ENCODE results near the gene PEAK1. TPM values are rescaled to one million over a fixed set of nuclear protein-coding genes. Genes with fewer than 3 reads are reported as not detected.

PEAK1 gene
- total RNA-seq, 4 donors from 2014 or later, result 51.1 to 82.2 (median 58.1) TPM

- H3K4me1 ChIP-seq, result peaks cover 0 to 12% (median 2%) of the 10 kb centered on the region in 4 donors
- TF ChIP-seq POLR2A (IDR thresholded peaks at IDR 0.05), result no peak
- TF ChIP-seq POLR2AphosphoS5 (IDR thresholded peaks at IDR 0.05), result no peak
- no peak for TF ChIP-seq CTCF (IDR thresholded peaks at IDR 0.05)
- no peak for TF ChIP-seq EP300 (IDR thresholded peaks at IDR 0.05; ENCODE audit: low read depth)
- DNase-seq, result no peak
- no peaks in the 10 kb centered on the region for H3K27me3 ChIP-seq
- no peak overlapping the region for H3K27ac ChIP-seq
- H3K4me3 ChIP-seq, result no peak overlapping the region
- in situ Hi-C loops (cut with MboI; ENCODE audit: low pct_ligation_motif_present in 1 of 4, low pct_unique_long_range_greater_than_20kb in 1 of 4, low sequenced_read_pairs in 3 of 4) (no loop called here), intact Hi-C loops (cut with DNase I; ENCODE audit: low total_unique reads) (no loop called here)
- no peaks in the 10 kb centered on the region for H3K36me3 ChIP-seq
- H3K9me3 ChIP-seq, result no peaks in the 10 kb centered on the region
- 87 to 88% methylated on average over 2 of the region's 2 CpGs for WGBS, 2 donors (ENCODE audit: low coverage in 1 of 2)
Measured at GRCh38 chr15:77305953-77306352, 114.0 kb downstream of the PEAK1 start.

- Histone ChIP-seq H3K36me3 (no peaks in the 10 kb centered on the region), H3K9me3 (no peaks in the 10 kb centered on the region), H3K27ac (no peak overlapping the region), H3K27me3 (no peaks in the 10 kb centered on the region), H3K4me3 (no peak overlapping the region), H3K4me1 (no peaks in the 10 kb centered on the region)
- WGBS, 2 donors (ENCODE audit: low coverage in 1 of 2), result 75 to 85% methylated on average over 2 of the region's 2 CpGs
- DNase-seq, result no peak
- intact Hi-C loops (cut with DNase I; ENCODE audit: low total_unique reads) (no loop called here), in situ Hi-C loops (cut with MboI; ENCODE audit: low pct_ligation_motif_present in 1 of 4, low pct_unique_long_range_greater_than_20kb in 1 of 4, low sequenced_read_pairs in 3 of 4) (no loop called here)
- no peak for TF ChIP-seq POLR2AphosphoS5 (IDR thresholded peaks at IDR 0.05)
- no peak for TF ChIP-seq CTCF (IDR thresholded peaks at IDR 0.05)
- TF ChIP-seq EP300 (IDR thresholded peaks at IDR 0.05; ENCODE audit: low read depth), result no peak
- no peak for TF ChIP-seq POLR2A (IDR thresholded peaks at IDR 0.05)
Measured at GRCh38 chr15:77296773-77297337, 123.0 kb downstream of the PEAK1 start.

- Histone ChIP-seq H3K9me3 (no peaks in the 10 kb centered on the region), H3K36me3 (no peaks in the 10 kb centered on the region), H3K27me3 (no peaks in the 10 kb centered on the region), H3K27ac (no peak overlapping the region), H3K4me1 (no peaks in the 10 kb centered on the region), H3K4me3 (no peak overlapping the region)
- WGBS, 2 donors (ENCODE audit: low coverage in 1 of 2), result 42 to 57% methylated on average over 2 of the region's 2 CpGs
- in situ Hi-C loops (cut with MboI; ENCODE audit: low pct_ligation_motif_present in 1 of 4, low pct_unique_long_range_greater_than_20kb in 1 of 4, low sequenced_read_pairs in 3 of 4) (no loop called here), intact Hi-C loops (cut with DNase I; ENCODE audit: low total_unique reads) (no loop called here)
- TF ChIP-seq EP300 (IDR thresholded peaks at IDR 0.05; ENCODE audit: low read depth) (no peak), CTCF (IDR thresholded peaks at IDR 0.05) (no peak), POLR2A (IDR thresholded peaks at IDR 0.05) (no peak), POLR2AphosphoS5 (IDR thresholded peaks at IDR 0.05) (no peak)
- DNase-seq, result no peak
Measured at GRCh38 chr15:77295446-77295845, 124.5 kb downstream of the PEAK1 start.

- TF ChIP-seq EP300 (IDR thresholded peaks at IDR 0.05; ENCODE audit: low read depth) (no peak), POLR2A (IDR thresholded peaks at IDR 0.05) (no peak), CTCF (IDR thresholded peaks at IDR 0.05) (no peak), POLR2AphosphoS5 (IDR thresholded peaks at IDR 0.05) (no peak)
- no peak overlapping the region for H3K4me3 ChIP-seq
- H3K27me3 ChIP-seq, result no peaks in the 10 kb centered on the region
- no peaks in the 10 kb centered on the region for H3K4me1 ChIP-seq
- intact Hi-C loops (cut with DNase I; ENCODE audit: low total_unique reads) (no loop called here), in situ Hi-C loops (cut with MboI; ENCODE audit: low pct_ligation_motif_present in 1 of 4, low pct_unique_long_range_greater_than_20kb in 1 of 4, low sequenced_read_pairs in 3 of 4) (no loop called here)
- H3K9me3 ChIP-seq, result no peaks in the 10 kb centered on the region
- no peak overlapping the region for H3K27ac ChIP-seq
- DNase-seq, result no peak
- 94 to 100% methylated on average over 1 of the region's 1 CpG for WGBS, 2 donors (ENCODE audit: low coverage in 1 of 2)
- no peaks in the 10 kb centered on the region for H3K36me3 ChIP-seq
Measured at GRCh38 chr15:77292969-77293558, 126.8 kb downstream of the PEAK1 start.
